Mucosa of descending colon (tissue), 3 donors: ENCODE data around the gene TMEM184A. TPM values are rescaled to one million over a fixed set of nuclear protein-coding genes. Genes with fewer than 3 reads are reported as not detected.
A peak's percentile ranks its signal among the peaks of the same experiment; 100 is the strongest.
"Not testable (repeated sequence)": the region's sequence is repeated elsewhere in the genome, so short reads cannot be mapped to it uniquely, and the experiment has no call there.

Experiments
- ATAC-seq: fragments of 200-7000 bp; cut with Tn5 transposase; one replicate; pipeline ENCODE4 v1.9.1; 2020; ENCODE audit warnings: mild to moderate bottlenecking, moderate library complexity
- DNase-seq, 3 donors: peaks; one replicate each; pipeline ENCODE4 v3.0.0-alpha.2; 2020
- H3K36me3 ChIP-seq: fragments of 200-600 bp; one replicate; pipeline ENCODE4 v1.8.0; 2021; ENCODE audit warnings: low read depth, mild to moderate bottlenecking
- H3K4me1 ChIP-seq: fragments of 200-600 bp; one replicate; pipeline ENCODE4 v1.8.0; 2021; ENCODE audit warnings: low read depth, mild to moderate bottlenecking
- H3K4me3 ChIP-seq: fragments of 200-600 bp; one replicate; pipeline ENCODE4 v1.8.0; 2021; ENCODE audit warnings: mild to moderate bottlenecking
- H3K9me3 ChIP-seq: fragments of 200-600 bp; one replicate; pipeline ENCODE4 v1.8.0; 2021; ENCODE audit warnings: mild to moderate bottlenecking
- intact Hi-C, 2 donors: fragments of 100-400 bp; cut with DNase I in 1 of 2; cut with micrococcal nuclease in 1 of 2; formaldehyde crosslinking; loops; one replicate each; pipeline versions ENCODE4 v1.11.0 to v1.11.1; 2022; cut with DNase I, micrococcal nuclease
- total RNA-seq, 3 donors: library from RNA; stranded (reverse); fragmentation: NEBNext Ultra II Directional in 2 of 3; extraction: Animal tissue kit (Norgen Biotek cat#: 25700) in 2 of 3; gene quantifications; one replicate each; pipeline versions ENCODE4 v1.2.1 to v1.2.4, GENCODE V29; 2021 to 2023
- TF ChIP-seq, protein P1 (sequence below): fragments of 200-600 bp; IDR thresholded peaks from one replicate; pipeline ENCODE4 v1.8.0; 2022; ENCODE audit warnings: antibody characterized with exemption, mild to moderate bottlenecking
- donor health status: DM: no; HTN: no; CAD: no; lungs with moderate emphysema.
- donor health status: DM: no; HTN: no; CAD: no.
- donor health status: DM: no; HTN: yes; CAD: no.

TMEM184A gene
- total RNA-seq, 3 donors from 2014 or later = 36.7 to 87.9 (median 66.0) TPM

- Histone ChIP-seq H3K4me1 (no peaks in the 10 kb centered on the region), H3K36me3 (no peaks in the 10 kb centered on the region), H3K9me3 (peaks cover 3% of the 10 kb centered on the region), H3K4me3 (no peak overlapping the region)
- TF ChIP-seq, protein P1, sequence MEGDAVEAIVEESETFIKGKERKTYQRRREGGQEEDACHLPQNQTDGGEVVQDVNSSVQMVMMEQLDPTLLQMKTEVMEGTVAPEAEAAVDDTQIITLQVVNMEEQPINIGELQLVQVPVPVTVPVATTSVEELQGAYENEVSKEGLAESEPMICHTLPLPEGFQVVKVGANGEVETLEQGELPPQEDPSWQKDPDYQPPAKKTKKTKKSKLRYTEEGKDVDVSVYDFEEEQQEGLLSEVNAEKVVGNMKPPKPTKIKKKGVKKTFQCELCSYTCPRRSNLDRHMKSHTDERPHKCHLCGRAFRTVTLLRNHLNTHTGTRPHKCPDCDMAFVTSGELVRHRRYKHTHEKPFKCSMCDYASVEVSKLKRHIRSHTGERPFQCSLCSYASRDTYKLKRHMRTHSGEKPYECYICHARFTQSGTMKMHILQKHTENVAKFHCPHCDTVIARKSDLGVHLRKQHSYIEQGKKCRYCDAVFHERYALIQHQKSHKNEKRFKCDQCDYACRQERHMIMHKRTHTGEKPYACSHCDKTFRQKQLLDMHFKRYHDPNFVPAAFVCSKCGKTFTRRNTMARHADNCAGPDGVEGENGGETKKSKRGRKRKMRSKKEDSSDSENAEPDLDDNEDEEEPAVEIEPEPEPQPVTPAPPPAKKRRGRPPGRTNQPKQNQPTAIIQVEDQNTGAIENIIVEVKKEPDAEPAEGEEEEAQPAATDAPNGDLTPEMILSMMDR = no peak
- ATAC-seq = no peak
- peak in 1 of 3 donors; percentile 45 for DNase-seq
- intact Hi-C loops = no loop called here
These were observed 39.3 kb downstream of the TMEM184A start for GRCh38 chr7:1516586-1517251.

- H3K36me3 ChIP-seq, H3K4me3 ChIP-seq, intact Hi-C loops, ATAC-seq, H3K9me3 ChIP-seq, H3K4me1 ChIP-seq: not testable (repeated sequence)
- peak in 1 of 3 donors; percentile 36 for DNase-seq
These were observed 40.5 kb downstream of the TMEM184A start for GRCh38 chr7:1515509-1515967.

GRCh38 chr7:1514995-1515401, 41.0 kb downstream of the TMEM184A start:
- Histone ChIP-seq H3K4me1 (no peaks in the 10 kb centered on the region), H3K36me3 (no peaks in the 10 kb centered on the region), H3K4me3 (no peak overlapping the region), H3K9me3 (peaks cover 3% of the 10 kb centered on the region)
- TF ChIP-seq, protein P1 = no peak
- intact Hi-C loops = no loop called here
- no peak for DNase-seq
- ATAC-seq = no peak

GRCh38 chr7:1514407-1514806, 41.6 kb downstream of the TMEM184A start:
- ATAC-seq = no peak
- TF ChIP-seq, protein P1 = no peak
- Histone ChIP-seq H3K9me3 (peaks cover under 1% of the 10 kb centered on the region), H3K4me3 (no peak overlapping the region), H3K36me3 (no peaks in the 10 kb centered on the region), H3K4me1 (no peaks in the 10 kb centered on the region)
- intact Hi-C loops = no loop called here
- peak in 1 of 3 donors; percentile 45 for DNase-seq

GRCh38 chr7:1513657-1514095, 42.3 kb downstream of the TMEM184A start:
- H3K4me3 ChIP-seq = no peak overlapping the region
- no peak for ATAC-seq
- TF ChIP-seq, protein P1 = no peak
- intact Hi-C loops = no loop called here
- H3K36me3 ChIP-seq = no peaks in the 10 kb centered on the region
- H3K9me3 ChIP-seq = no peaks in the 10 kb centered on the region
- no peaks in the 10 kb centered on the region for H3K4me1 ChIP-seq
- peak in 2 of 3 donors; percentile 24 to 50 for DNase-seq

GRCh38 chr7:1512781-1513656, 43.0 kb downstream of the TMEM184A start:
- Histone ChIP-seq H3K4me1 (no peaks in the 10 kb centered on the region), H3K36me3 (no peaks in the 10 kb centered on the region), H3K4me3 (no peak overlapping the region), H3K9me3 (no peaks in the 10 kb centered on the region)
- intact Hi-C loops = no loop called here
- ATAC-seq = peak; percentile 70
- DNase-seq = peak in 2 of 3 donors; percentile 34 to 66
- TF ChIP-seq, protein P1 = no peak
